ENCODE results near the gene BCAS3.
A peak's percentile ranks its signal among the peaks of the same experiment; 100 is the strongest.

Gene BCAS3

GRCh38 chr17:60675997-60676396, 1.7 kb upstream of the BCAS3 start:
- DNase-seq = no peak

- no peak for DNase-seq
Measured at GRCh38 chr17:60676758-60677307, 818 bp upstream of the BCAS3 start.

GRCh38 chr17:60678118-60678444, 430 bp downstream of the BCAS3 start:
- DNase-seq = no peak

DNA sequence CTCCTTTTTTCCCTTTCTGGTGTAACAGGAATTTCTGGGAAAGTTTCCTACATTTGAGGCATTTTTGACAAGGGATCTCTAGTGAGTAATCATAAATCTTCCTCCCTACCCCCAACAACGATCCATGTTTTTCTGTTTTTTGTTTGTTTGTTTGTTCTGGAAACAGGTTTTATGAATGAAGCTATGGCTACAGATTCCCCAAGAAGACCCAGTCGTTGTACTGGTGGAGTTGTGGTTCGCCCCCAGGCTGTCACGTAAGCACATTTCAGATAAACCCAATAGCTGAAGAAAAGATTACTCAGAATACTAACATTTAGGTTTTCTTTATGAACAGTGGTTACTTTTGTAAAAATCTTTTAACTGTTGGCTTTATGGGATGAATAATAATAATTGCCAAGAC, 1.6 kb downstream of the BCAS3 start:
- no peak for DNase-seq

DNA sequence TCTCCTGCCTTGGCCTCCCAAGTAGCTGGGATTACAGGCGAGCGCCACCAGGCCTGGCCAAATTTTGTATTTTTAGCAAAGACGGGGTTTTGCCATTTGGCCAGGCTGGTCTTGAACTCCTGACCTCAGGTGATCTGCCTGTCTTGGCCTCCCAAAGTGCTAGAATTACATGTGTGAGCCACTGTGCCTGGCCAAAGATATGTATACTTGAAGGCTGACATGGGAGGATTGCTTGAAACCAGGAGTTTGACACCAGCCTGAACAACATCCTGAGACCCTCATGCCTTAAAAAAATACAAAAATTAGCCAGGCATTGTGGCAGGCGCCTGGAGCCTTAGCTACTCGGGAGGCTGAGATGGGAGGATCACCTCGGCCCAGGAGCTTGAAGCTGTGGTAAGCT, 3.1 kb downstream of the BCAS3 start:
- no peak for DNase-seq

DNA sequence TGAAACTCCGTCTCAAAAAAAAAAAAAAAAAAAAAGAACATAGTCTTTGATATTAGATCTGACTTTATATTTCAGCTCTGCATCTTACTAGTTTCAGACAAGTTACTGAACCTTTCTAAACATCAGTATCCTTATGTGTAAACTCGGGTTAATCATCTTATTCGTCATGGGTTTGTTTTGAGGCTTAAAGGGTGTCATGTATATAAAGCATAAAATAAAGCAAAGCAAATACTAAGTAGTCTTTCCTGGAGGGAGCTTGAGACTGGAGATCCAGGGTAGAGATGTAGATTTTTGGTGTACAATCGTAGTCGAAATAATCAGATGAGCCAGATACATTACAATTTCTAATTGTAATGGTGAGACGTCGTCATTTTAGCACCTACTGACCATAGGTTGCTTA, 7.8 kb downstream of the BCAS3 start:
- no peak for DNase-seq

- DNase-seq = no peak
Measured at GRCh38 chr17:60695960-60696359, 18.3 kb downstream of the BCAS3 start.

- DNase-seq = no peak
Measured at GRCh38 chr17:60699090-60699489, 21.4 kb downstream of the BCAS3 start.

GRCh38 chr17:60704170-60704569, 26.5 kb downstream of the BCAS3 start:
- no peak for DNase-seq

GRCh38 chr17:60712675-60713074, 35.0 kb downstream of the BCAS3 start:
- no peak for DNase-seq

DNA sequence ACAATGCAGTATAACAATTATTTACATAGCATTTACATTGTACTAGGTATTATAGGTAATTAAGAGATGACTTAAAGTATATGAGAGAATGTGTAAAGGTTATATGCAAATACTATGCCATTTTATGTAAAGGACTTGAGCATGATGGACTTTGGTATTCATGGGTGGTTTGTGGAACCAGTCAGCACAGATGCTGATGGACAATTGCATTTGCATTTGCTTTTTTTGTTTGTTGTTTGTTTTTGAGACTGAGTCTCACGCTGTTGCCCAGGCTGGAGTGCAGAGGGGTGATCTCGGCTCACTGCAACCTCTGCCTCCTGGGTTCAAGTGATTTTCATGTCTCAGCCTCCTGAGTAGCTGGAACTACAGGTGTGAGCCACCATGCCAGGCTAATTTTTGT, 36.0 kb downstream of the BCAS3 start:
- no peak for DNase-seq

DNA sequence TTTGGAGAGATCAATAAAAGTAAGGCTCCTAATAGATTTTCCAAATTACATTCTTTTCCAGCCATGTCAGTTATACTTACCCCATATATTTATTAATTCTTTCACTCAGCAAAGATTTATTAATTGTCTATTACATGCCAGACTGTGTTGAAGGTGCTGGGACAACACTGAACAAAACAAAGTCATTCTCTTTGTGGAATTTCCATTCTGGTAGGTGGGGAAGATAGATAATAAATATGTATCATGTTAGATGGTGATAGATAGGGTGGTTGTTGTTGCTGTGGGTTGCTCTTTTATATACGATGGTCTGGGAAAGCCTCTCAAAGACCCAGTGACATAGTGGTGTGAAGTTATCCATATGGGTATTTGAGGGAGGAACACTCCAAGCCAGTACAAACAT, 39.1 kb downstream of the BCAS3 start:
- DNase-seq = no peak

DNA sequence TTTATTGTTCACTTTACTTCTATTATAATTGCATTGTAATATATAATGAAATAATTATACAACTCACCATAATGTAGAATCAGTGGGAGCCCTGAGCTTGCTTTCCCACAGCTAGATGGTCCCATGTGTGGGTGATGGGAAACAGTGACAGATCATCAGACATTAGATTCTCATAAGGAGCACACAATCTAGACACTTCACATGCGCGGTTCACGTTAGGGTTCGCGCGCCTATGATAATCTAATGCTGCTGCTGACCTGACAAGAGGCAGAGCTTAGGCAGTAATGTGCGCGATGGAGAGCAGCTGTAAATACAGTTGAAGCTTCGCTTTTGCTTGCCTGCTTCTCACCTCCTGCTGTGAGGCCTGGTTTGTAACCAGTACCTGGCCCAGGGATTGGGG, 40.2 kb downstream of the BCAS3 start:
- DNase-seq = no peak

GRCh38 chr17:60720763-60721531, 43.3 kb downstream of the BCAS3 start:
- peak; percentile 29 for DNase-seq

DNA sequence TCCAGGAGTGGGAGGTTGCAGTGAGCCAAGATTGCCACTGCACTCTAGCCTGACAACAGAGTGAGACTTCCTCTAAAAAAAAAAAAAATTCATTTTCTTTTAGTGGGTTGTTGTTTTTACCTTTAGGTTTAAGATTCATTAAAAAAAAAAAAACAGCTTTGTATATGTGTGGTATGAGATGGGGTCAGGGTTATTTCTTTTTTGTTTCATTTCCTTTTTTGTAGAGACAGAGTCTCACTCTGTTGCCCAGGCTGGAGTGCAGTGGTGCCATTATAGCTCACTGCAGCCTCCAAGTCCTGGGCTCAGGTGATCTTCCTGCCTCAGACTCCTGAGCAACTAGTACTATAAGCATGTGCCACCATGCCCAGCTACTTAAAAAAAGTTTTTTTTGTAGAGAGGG, 47.0 kb downstream of the BCAS3 start:
- no peak for DNase-seq

GRCh38 chr17:60729854-60730253, 52.2 kb downstream of the BCAS3 start:
- no peak for DNase-seq

DNA sequence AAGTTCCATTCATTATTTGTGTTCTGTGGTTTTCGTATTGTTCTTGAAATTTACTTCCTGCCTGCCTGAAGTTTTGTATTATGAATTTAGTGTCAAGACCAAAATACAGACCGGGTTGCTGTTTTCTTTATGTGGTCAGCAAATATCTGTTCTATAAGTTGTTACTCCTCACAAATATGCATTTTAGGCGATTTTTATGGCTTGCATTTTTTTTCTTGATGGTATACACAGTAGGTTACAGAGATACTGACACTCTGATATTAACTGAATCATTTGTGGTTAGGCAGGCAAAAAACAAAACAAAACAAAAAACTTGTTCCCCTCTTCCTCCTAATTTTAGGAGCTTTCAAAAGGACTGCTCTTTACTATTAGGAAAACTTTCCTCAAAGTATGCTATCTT, 52.6 kb downstream of the BCAS3 start:
- DNase-seq = no peak

DNA sequence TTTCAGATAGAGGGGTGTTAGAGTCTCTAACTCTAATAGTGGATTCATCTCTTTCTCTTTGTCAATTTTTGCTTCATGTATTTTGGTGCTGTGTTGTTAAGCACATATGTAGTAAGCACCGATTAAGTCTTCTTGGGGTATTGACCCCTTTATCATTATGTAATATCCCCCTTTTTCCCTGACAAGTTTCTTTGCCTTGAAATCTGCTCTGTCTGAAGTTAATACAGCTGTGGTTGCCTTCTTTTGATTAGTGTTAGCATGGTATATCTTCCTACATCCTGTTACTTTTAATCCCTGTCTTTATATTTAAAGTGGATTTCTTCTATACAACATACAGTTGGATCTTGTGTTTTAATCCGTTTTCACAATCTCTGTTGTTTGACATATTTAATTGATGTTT, 60.6 kb downstream of the BCAS3 start:
- DNase-seq = no peak

GRCh38 chr17:60740584-60740983, 62.9 kb downstream of the BCAS3 start:
- no peak for DNase-seq

DNA sequence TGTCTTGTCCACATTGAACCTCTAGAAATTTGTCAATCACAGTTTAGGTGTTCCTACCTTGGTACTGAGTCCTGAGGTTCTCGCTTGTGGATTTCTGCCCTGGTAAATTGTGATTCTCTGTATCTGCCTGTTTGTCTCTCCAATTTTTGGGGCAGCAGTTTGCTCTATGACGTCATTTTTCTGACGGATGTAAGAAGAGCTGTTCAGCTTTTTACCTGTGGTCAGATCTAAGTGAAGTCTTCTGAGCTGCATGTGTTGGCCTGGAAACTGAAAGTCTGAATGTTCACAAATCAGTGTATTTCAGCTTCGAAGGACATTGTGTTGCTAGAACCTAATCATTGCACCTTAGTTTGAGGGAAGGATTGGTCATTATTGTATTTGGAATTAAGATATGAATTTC, 63.4 kb downstream of the BCAS3 start:
- no peak for DNase-seq

- no peak for DNase-seq
Measured at GRCh38 chr17:60743282-60743681, 65.6 kb downstream of the BCAS3 start.

- DNase-seq = no peak
Measured at GRCh38 chr17:60743799-60744198, 66.1 kb downstream of the BCAS3 start.

DNA sequence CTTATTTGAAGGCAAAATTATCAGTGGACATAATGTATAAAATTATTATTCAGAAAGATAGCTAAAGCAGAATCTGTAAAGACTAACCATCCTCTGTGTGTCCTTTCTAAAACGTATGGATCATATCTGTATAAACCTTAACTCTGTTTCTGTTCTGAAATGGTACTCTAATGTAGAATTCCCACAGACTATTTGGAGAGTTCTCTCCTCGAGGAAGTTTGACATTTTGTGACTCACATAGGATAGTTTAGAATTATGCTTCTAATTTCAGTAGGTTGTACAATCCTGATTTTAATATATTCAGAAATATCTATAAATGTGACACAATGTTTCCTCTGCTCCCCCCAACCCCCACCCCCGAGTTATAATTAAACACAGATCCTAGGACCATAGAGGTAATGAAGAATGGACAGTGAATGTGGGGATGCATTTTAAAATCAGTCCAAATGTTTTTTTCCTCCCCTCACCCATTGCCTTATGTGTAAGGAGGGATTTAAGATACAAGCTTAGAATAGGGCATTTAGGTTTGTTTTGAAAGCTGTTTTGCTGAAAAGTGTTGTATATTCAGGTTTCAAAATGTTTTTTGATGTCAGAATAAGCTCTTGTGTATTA, 66.8 kb downstream of the BCAS3 start:
- DNase-seq = no peak

DNA sequence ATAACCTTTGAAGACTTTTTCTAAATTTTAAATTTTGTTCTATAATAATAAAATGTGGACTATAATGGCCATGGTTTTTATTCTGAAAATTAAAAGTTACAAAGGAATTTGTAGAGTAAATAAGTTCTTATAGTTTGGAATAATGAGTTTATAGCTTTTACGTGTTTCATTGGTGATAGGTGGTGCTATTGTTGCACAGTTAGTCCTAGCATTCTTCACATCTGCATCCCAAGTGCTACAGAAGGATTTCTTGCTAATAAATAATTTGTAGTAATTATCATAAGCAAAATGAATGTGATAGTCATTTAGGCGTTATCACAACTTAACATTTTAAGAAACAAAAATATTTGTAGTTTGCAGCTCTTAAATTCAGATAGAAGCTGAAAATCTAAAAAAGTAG, 67.9 kb downstream of the BCAS3 start:
- DNase-seq = no peak
